SK-MEL-5 (cell line): ENCODE results near the gene TEX19. TPM values are rescaled to one million over a fixed set of nuclear protein-coding genes. Genes with fewer than 3 reads are reported as not detected.

Experiments used
- DNase-seq: peaks from one replicate; pipeline ENCODE4 v3.0.0-alpha.2; 2016; ENCODE audit warnings: low read depth, low spot score
- in situ Hi-C: cut with HindIII; loops from 2 replicates; pipeline ENCODE4 v1.10.0; 2016; ENCODE audit warnings: low sequenced_read_pairs, high pct_unique_total_duplicates, low pct_unique_long_range_greater_than_20kb
- total RNA-seq: library from RNA; depleted of rRNA; stranded (reverse); fragments of >200 nt; shearing (Covaris generic); gene quantifications from 2 replicates; pipeline ENCODE4 v1.2.3, GENCODE V29; 2014

TEX19 gene
- total RNA-seq, 1 experiment from 2014 or later = 0.05 TPM

DNA sequence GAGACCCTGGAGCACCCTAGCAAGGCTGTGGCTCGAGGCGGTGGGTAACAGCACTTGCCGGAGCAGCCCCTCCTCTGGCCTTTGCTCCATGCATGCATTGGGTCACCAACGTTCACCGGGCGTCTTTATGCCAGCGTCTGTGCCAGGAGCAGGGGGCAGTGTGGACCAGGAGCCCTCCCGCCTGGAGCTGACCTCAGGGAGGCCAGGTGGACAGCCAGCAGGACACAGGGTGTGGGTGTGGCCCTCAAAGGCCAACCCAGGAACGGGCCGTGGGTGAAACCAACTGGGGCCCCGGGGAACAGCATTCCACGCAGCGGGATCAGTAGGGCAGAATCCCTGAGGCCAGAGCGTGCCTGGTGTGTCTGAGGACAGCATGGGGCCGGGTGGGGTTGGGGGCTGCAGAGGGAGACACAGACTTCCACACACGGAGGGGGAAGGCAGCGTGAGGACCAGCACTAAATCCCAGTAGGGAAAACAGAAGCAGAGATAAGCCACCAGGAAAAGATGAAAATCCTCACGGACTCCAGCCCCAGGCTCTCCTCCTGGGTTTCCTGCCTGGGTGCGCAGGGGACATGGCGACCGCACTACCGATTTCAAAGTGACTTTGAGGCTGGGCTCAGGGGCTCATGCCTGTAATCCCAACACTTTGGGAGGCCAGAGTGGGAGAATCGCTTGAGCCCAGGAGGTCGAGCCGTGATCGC is 38.8 kb upstream of the TEX19 start:
- DNase-seq = no peak
- in situ Hi-C loops = no loop called here

GRCh38 chr17:82320956-82321927 is 37.8 kb upstream of the TEX19 start:
- in situ Hi-C loops = no loop called here
- DNase-seq = peak; percentile 29

DNA sequence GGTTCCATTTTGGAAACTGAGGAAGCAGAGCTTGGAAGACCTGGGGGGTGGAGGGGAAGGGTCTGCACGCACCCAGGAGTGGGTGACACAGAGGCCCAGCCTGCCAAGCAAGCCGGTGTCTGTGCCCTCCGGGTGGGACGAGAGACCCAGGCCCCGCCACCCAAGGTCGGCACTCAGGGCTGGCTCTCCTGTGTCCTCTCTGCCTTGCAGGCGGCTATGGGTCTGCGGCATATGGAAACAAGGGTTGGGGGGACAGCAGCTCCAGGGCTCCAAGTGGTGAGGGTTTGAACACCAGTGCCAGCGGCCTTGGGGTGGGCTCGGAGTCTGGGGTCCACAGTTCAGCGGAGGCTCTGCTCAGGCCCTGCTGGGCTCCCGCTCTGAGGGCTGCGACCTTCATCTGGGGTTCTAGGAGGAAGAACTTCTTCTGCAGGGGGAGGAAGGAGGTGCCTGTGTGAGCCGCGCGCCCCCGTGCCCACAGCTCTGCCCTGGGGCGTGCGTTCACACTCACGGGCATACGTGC is 37.0 kb upstream of the TEX19 start:
- in situ Hi-C loops = no loop called here
- DNase-seq = no peak

- in situ Hi-C loops = no loop called here
Observed at GRCh38 chr17:82322526-82323453, 36.3 kb upstream of the TEX19 start.

DNA sequence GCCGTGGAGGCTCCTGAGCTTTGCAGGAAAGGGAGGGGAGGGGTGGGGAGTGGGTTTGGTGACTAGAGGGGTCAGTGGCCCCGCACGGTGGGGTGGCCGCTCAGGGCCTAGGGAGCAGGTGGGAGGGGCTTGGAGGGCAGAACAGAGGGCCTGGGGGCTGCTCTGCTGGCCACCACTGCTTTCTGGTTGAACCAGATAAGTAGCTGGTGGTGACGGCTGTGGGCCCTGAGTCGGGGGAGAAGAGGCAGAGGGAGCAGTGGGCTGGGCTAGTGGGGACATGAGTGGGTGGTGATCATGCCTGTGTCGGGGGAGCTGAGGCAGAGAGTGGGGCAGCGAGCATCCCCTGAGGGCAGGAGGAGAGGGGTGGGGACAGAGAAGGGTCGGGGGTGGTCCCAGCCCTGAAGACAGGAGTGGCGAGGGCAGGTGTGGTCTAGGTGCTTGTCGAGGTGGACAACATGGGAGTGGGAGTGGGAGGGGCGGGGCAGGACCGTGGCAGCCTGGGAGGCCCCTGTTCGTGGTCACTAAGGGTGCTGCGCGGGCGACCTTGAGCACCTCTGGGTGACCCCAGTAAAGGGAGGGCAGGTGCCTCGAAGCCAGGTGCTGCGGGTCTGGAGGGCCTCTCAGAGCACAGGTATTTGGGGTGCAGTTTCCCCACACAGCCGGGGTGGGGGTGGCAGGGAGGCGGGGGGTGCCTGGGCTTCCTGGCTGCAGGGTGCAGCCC is 35.4 kb upstream of the TEX19 start:
- no peak for DNase-seq
- in situ Hi-C loops = no loop called here

More at GRCh38 chr17:82322526-82323453, 36.3 kb upstream of the TEX19 start:
- DNase-seq = no peak

- no peak for DNase-seq
Observed at GRCh38 chr17:82324566-82325285, 34.3 kb upstream of the TEX19 start.

GRCh38 chr17:82325286-82326180 is 33.5 kb upstream of the TEX19 start:
- no peak for DNase-seq
- in situ Hi-C loops = no loop called here

More at GRCh38 chr17:82324566-82325285, 34.3 kb upstream of the TEX19 start:
- in situ Hi-C loops = no loop called here

DNA sequence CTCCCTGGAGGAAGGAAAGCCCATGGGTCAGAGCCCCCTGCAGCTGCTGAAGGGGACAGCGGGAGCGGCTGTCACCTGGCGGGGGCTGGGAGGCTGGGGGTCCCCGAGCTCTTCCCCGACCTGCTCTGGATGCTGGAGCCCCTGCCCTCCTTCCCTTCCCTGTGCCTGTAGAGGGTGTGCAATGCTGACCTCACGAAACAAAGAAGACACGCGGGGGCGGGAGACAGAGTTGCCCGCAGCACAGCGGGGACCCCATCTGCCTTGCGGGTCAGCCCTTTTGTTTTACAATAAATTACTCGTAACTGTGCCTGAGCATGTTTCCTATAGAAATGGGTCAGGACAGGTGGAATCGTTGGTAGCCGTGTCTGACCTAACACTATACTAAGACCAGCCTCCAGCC is 31.8 kb upstream of the TEX19 start:
- DNase-seq = no peak
- in situ Hi-C loops = no loop called here

- no peak for DNase-seq
- in situ Hi-C loops = no loop called here
Observed at GRCh38 chr17:82327757-82328140, 31.3 kb upstream of the TEX19 start.

DNA sequence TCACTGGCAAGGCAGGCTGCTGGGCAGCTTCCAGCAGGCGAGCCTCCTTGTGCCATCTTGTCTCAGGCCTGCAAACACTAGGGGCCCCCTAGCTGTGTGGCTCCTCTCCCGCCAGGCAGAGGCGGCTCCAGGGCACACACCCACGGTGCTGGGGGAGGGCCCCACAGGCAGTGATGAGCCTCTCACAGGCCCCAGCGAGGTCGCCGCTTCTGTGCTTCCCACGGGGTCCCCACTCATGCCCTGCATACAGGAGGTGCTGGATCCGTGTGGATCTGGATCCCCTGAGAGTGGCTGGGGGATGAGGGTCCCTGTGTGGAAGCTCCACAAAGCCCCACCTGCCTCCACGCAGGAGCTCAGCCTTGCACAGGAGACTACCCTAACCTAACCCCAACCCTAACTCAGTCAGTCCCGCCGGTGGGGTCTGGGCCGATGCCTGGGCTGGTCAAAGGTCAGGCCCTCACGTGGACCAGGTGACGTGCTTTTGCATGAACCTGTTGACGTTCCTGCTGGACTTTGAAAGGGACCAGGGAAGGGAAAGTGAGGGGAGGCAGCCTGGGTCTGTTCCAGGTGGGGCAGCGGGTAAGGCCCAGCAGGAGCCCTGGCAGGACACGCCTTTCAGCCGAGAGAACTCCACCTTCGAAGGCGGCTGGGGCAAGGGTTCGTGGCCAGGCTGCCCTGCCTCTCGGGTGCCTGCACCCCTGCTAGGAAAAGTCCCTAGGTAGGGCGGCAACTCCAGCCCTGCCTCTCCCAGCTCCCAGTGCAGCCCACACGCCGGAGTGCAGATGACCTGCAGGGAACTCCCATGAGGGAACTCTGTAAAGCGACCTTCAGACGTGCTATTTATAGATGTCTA is 30.7 kb upstream of the TEX19 start:
- in situ Hi-C loops = no loop called here
- no peak for DNase-seq

GRCh38 chr17:82328994-82329507 is 30.0 kb upstream of the TEX19 start:
- in situ Hi-C loops = no loop called here

GRCh38 chr17:82329683-82330321 is 29.2 kb upstream of the TEX19 start:
- no peak for DNase-seq
- in situ Hi-C loops = no loop called here

More at GRCh38 chr17:82328994-82329507, 30.0 kb upstream of the TEX19 start:
- no peak for DNase-seq

DNA sequence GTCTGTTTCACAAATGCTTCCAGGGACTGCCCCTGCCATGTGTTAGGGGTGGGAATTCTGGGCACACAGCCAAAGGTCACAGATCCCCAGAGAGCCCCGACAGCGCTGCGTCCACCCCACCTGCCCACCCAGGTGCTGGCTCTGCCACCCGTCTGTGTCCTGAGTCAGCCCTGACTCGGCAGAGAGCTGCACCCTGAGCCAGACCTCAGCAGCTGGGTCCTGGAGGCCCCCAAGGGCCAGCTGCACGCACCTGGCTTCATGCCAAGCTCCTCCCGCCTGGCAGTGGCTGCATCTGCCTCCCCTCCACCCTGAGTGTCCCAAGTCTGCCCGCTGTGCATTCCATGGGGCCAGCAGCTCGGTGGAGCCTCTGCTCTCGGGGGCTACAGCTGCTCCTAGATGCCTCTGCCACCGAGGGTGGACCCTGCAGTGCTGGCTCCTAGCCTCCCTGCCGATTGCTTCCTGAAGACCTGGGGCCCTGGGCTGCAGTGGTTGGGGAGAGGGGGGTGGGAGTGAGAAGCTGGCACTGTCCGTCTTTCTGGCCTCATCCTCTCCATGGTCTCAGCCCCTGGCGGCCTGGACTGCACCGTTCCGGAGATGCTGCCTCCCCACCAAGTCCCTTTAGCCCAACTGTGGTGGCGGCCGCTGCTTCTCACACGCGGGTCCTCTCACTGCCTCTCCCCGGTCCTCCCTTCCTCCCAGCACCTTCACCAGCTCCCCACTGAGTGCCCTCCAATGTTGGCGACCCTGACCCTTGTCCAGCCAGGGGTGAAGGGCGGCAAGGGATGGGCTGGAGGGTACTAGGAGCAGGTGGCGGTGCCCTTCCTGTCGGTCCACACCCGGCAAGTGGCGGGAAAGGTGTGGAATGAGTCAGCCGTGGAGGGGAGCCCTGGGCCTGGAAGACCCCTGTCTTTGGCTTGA is 28.5 kb upstream of the TEX19 start:
- in situ Hi-C loops = no loop called here
- DNase-seq = no peak
